WTC11 (cell line): ENCODE results near the gene PHF24. TPM values are rescaled to one million over a fixed set of nuclear protein-coding genes. Genes with fewer than 3 reads are reported as not detected.

ENCODE experiments used
- ATAC-seq: fragments of 200-7000 bp; cut with Tn5 transposase; 2 replicates; pipeline ENCODE4 v1.10.0; 2021; ENCODE audit warnings: mild to moderate bottlenecking, moderate library complexity
- CTCF ChIA-PET: fragments of 300-600 bp; sonication (Branson Sonifier 250); formaldehyde crosslinking; loops from one replicate; lab custom pipeline; 2021; ENCODE audit warnings: antibody characterized with exemption; lab: Charles Lee
- POLR2A ChIA-PET: fragments of 350-600 bp; sonication (Branson Sonifier 250); formaldehyde crosslinking; loops from one replicate; lab custom pipeline; 2021; ENCODE audit warnings: antibody characterized with exemption; lab: Charles Lee
- DNase-seq: peaks from one replicate; pipeline ENCODE4 v3.0.0; 2021; ENCODE audit warnings: low spot score
- H3K27ac Mint-ChIP-seq: 2 replicates; pipeline ENCODE4 v1.8.0; 2021; ENCODE audit warnings: mixed read lengths
- H3K27me3 Mint-ChIP-seq: 2 replicates; pipeline ENCODE4 v1.8.0; 2021; ENCODE audit warnings: low read depth, mild to moderate bottlenecking, moderate library complexity, mixed read lengths
- H3K36me3 Mint-ChIP-seq: 2 replicates; pipeline ENCODE4 v1.8.0; 2021; ENCODE audit warnings: mixed read lengths
- H3K4me1 Mint-ChIP-seq: 2 replicates; pipeline ENCODE4 v1.8.0; 2022; ENCODE audit warnings: mixed read lengths
- H3K4me3 Mint-ChIP-seq: 2 replicates; pipeline ENCODE4 v1.8.0; 2021; ENCODE audit warnings: mild to moderate bottlenecking, moderate library complexity, mixed read lengths
- H3K9me3 Mint-ChIP-seq: 2 replicates; pipeline ENCODE4 v1.8.0; 2021; ENCODE audit warnings: mixed read lengths
- GABPB1 ChIP-seq: sonication (generic); formaldehyde crosslinking; IDR thresholded peaks from 2 replicates; pipeline ENCODE4 v1.8.1; 2023; ENCODE audit warnings: mild to moderate bottlenecking, missing genetic modification reagents
- GTF2I ChIP-seq: fragments of 250-450 bp; sonication (Bioruptor Pico); conservative IDR thresholded peaks from 2 replicates; pipeline ENCODE4 v1.4.0; 2021; ENCODE audit warnings: mild to moderate bottlenecking
- MXD4 ChIP-seq: fragments of 250-450 bp; sonication (Bioruptor Pico); IDR thresholded peaks from 2 replicates; pipeline ENCODE4 v1.8.0; 2021; ENCODE audit warnings: mild to moderate bottlenecking, moderate library complexity, borderline replicate concordance
- NFE2L1 ChIP-seq: sonication (generic); formaldehyde crosslinking; IDR thresholded peaks from 2 replicates; pipeline ENCODE4 v1.8.1; 2023; ENCODE audit warnings: missing genetic modification reagents
- NR2C2 ChIP-seq: sonication (generic); formaldehyde crosslinking; IDR thresholded peaks from 2 replicates; pipeline ENCODE4 v1.8.0; 2022; ENCODE audit warnings: mild to moderate bottlenecking, missing genetic modification reagents
- NR3C1 ChIP-seq: sonication (generic); formaldehyde crosslinking; conservative IDR thresholded peaks from 2 replicates; pipeline ENCODE4 v1.8.1; 2023; ENCODE audit warnings: low read depth, mild to moderate bottlenecking, missing genetic modification reagents
- SP1 ChIP-seq: sonication (generic); formaldehyde crosslinking; conservative IDR thresholded peaks from 2 replicates; pipeline ENCODE4 v1.8.1; 2022; ENCODE audit warnings: missing genetic modification reagents
- TEAD1 ChIP-seq: sonication (generic); formaldehyde crosslinking; IDR thresholded peaks from 2 replicates; pipeline ENCODE4 v1.8.0; 2022; ENCODE audit warnings: mild to moderate bottlenecking, missing genetic modification reagents
- ZNF219 ChIP-seq: sonication (generic); formaldehyde crosslinking; IDR thresholded peaks from 2 replicates; pipeline ENCODE4 v1.8.0; 2023; ENCODE audit warnings: missing genetic modification reagents, mild to moderate bottlenecking, borderline replicate concordance
- ZNF232 ChIP-seq: sonication (generic); formaldehyde crosslinking; IDR thresholded peaks from 2 replicates; pipeline ENCODE4 v1.8.0; 2022; ENCODE audit warnings: mild to moderate bottlenecking, missing genetic modification reagents
- total RNA-seq: library from RNA; stranded (reverse); gene quantifications from 3 replicates; pipeline ENCODE4 v1.2.3, GENCODE V29; 2021
- TF ChIP-seq, protein P1 (sequence below): fragments of 250-450 bp; sonication (Bioruptor Pico); IDR thresholded peaks from 2 replicates; pipeline ENCODE4 v2.1.2; 2022; ENCODE audit warnings: mild to moderate bottlenecking, moderate library complexity
- TF ChIP-seq, protein P2 (sequence below): sonication (generic); formaldehyde crosslinking; IDR thresholded peaks from 2 replicates; pipeline ENCODE4 v1.8.1; 2023; ENCODE audit warnings: mild to moderate bottlenecking, missing genetic modification reagents
- TF ChIP-seq, protein P3 (sequence below): sonication (generic); formaldehyde crosslinking; IDR thresholded peaks from 2 replicates; pipeline ENCODE4 v1.8.0; 2023; ENCODE audit warnings: missing genetic modification reagents, mild to moderate bottlenecking, borderline replicate concordance
- TF ChIP-seq, protein P4 (sequence below): sonication (generic); formaldehyde crosslinking; IDR thresholded peaks from 2 replicates; pipeline ENCODE4 v1.8.1; 2023; ENCODE audit warnings: mild to moderate bottlenecking, missing genetic modification reagents, moderate library complexity
- TF ChIP-seq, protein P5 (sequence below): fragments of 250-450 bp; sonication (Bioruptor Pico); IDR thresholded peaks from 2 replicates; pipeline ENCODE4 v1.9.0; 2021; ENCODE audit warnings: mild to moderate bottlenecking
- TF ChIP-seq, protein P6 (sequence below): sonication (generic); formaldehyde crosslinking; IDR thresholded peaks from 2 replicates; pipeline ENCODE4 v1.8.1; 2023; ENCODE audit warnings: mild to moderate bottlenecking, missing genetic modification reagents, borderline replicate concordance
- TF ChIP-seq, protein P7 (sequence below): fragments of 250-450 bp; sonication (Bioruptor Pico); conservative IDR thresholded peaks from 2 replicates; pipeline ENCODE4 v1.9.0; 2021; ENCODE audit warnings: mild to moderate bottlenecking

The PHF24 gene
- total RNA-seq, 1 experiment from 2014 or later: 0.59 TPM

DNA sequence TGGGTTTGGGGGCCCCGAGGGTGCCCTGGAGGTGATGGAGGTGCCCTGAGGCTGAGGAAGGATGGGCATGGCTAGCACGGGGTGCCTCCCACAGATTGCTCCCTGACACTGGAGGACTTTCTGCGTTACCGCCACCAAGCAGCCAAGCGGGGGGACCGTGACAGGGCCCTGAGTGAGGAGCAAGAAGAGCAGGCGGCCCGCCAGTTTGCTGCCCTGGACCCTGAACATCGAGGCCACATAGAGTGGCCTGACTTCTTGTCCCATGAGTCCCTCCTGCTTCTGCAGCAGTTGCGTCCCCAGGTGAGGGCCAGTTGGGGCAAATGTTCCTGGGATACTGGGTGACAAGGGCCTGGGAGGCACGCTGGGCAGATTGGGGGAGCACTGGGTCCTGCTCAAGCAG is 18.4 kb downstream of the PHF24 start:
- TF ChIP-seq, protein P1, sequence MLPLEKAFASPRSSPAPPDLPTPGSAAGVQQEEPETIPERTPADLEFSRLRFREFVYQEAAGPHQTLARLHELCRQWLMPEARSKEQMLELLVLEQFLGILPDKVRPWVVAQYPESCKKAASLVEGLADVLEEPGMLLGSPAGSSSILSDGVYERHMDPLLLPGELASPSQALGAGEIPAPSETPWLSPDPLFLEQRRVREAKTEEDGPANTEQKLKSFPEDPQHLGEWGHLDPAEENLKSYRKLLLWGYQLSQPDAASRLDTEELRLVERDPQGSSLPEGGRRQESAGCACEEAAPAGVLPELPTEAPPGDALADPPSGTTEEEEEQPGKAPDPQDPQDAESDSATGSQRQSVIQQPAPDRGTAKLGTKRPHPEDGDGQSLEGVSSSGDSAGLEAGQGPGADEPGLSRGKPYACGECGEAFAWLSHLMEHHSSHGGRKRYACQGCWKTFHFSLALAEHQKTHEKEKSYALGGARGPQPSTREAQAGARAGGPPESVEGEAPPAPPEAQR: no peak
- TF ChIP-seq, protein P2, sequence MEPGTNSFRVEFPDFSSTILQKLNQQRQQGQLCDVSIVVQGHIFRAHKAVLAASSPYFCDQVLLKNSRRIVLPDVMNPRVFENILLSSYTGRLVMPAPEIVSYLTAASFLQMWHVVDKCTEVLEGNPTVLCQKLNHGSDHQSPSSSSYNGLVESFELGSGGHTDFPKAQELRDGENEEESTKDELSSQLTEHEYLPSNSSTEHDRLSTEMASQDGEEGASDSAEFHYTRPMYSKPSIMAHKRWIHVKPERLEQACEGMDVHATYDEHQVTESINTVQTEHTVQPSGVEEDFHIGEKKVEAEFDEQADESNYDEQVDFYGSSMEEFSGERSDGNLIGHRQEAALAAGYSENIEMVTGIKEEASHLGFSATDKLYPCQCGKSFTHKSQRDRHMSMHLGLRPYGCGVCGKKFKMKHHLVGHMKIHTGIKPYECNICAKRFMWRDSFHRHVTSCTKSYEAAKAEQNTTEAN (CRISPR knock-in tag): no peak
- no peak for TF ChIP-seq MXD4 (CRISPR knock-in tag)
- TF ChIP-seq, protein P3, sequence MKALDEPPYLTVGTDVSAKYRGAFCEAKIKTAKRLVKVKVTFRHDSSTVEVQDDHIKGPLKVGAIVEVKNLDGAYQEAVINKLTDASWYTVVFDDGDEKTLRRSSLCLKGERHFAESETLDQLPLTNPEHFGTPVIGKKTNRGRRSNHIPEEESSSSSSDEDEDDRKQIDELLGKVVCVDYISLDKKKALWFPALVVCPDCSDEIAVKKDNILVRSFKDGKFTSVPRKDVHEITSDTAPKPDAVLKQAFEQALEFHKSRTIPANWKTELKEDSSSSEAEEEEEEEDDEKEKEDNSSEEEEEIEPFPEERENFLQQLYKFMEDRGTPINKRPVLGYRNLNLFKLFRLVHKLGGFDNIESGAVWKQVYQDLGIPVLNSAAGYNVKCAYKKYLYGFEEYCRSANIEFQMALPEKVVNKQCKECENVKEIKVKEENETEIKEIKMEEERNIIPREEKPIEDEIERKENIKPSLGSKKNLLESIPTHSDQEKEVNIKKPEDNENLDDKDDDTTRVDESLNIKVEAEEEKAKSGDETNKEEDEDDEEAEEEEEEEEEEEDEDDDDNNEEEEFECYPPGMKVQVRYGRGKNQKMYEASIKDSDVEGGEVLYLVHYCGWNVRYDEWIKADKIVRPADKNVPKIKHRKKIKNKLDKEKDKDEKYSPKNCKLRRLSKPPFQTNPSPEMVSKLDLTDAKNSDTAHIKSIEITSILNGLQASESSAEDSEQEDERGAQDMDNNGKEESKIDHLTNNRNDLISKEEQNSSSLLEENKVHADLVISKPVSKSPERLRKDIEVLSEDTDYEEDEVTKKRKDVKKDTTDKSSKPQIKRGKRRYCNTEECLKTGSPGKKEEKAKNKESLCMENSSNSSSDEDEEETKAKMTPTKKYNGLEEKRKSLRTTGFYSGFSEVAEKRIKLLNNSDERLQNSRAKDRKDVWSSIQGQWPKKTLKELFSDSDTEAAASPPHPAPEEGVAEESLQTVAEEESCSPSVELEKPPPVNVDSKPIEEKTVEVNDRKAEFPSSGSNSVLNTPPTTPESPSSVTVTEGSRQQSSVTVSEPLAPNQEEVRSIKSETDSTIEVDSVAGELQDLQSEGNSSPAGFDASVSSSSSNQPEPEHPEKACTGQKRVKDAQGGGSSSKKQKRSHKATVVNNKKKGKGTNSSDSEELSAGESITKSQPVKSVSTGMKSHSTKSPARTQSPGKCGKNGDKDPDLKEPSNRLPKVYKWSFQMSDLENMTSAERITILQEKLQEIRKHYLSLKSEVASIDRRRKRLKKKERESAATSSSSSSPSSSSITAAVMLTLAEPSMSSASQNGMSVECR (CRISPR knock-in tag): no peak
- DNase-seq (no peak), ATAC-seq (no peak)
- Mint-ChIP-seq H3K4me3 (no peak overlapping the region), H3K27ac (no peak overlapping the region), H3K27me3 (no peaks in the 10 kb centered on the region), H3K9me3 (no peaks in the 10 kb centered on the region), H3K36me3 (no peaks in the 10 kb centered on the region), H3K4me1 (peaks cover 12% of the 10 kb centered on the region)
- POLR2A ChIA-PET: no interaction called here
- CTCF ChIA-PET: interaction anchor here (2.2 kb wide), 1 partner anchor 8 kb away, joined by 10 read pairs; no protein-coding TSS in a partner anchor

DNA sequence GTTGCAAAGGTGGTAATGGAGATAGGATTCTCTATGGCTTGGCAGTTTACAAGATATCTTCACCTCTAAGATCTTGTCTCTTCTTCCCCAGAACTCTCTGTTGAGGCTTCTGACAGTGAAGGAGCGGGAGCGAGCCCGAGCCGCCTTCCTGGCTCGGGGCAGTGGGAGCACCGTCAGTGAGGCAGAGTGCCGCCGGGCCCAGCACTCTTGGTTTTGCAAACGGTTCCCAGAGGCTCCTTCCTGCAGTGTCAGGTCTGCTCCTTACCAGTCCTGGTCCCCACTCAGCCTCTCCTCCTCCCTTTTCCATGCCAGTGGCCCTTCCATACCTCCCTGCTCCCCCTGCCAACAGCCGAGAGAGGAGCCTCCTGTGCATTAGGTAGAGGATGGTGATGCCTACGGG is 18.9 kb downstream of the PHF24 start:
- peaks cover 12% of the 10 kb centered on the region for H3K4me1 Mint-ChIP-seq
- H3K9me3 Mint-ChIP-seq: no peaks in the 10 kb centered on the region
- no peak overlapping the region for H3K4me3 Mint-ChIP-seq
- TF ChIP-seq, protein P4, sequence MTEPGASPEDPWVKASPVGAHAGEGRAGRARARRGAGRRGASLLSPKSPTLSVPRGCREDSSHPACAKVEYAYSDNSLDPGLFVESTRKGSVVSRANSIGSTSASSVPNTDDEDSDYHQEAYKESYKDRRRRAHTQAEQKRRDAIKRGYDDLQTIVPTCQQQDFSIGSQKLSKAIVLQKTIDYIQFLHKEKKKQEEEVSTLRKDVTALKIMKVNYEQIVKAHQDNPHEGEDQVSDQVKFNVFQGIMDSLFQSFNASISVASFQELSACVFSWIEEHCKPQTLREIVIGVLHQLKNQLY (CRISPR knock-in tag): no peak
- TF ChIP-seq NR3C1 (CRISPR knock-in tag): no peak
- no peak for TF ChIP-seq NFE2L1 (CRISPR knock-in tag)
- no peak for TF ChIP-seq SP1 (CRISPR knock-in tag)
- TF ChIP-seq ZNF219 (CRISPR knock-in tag): no peak
- TF ChIP-seq TEAD1 (CRISPR knock-in tag): no peak
- TF ChIP-seq GABPB1 (CRISPR knock-in tag): no peak
- TF ChIP-seq, protein P5, sequence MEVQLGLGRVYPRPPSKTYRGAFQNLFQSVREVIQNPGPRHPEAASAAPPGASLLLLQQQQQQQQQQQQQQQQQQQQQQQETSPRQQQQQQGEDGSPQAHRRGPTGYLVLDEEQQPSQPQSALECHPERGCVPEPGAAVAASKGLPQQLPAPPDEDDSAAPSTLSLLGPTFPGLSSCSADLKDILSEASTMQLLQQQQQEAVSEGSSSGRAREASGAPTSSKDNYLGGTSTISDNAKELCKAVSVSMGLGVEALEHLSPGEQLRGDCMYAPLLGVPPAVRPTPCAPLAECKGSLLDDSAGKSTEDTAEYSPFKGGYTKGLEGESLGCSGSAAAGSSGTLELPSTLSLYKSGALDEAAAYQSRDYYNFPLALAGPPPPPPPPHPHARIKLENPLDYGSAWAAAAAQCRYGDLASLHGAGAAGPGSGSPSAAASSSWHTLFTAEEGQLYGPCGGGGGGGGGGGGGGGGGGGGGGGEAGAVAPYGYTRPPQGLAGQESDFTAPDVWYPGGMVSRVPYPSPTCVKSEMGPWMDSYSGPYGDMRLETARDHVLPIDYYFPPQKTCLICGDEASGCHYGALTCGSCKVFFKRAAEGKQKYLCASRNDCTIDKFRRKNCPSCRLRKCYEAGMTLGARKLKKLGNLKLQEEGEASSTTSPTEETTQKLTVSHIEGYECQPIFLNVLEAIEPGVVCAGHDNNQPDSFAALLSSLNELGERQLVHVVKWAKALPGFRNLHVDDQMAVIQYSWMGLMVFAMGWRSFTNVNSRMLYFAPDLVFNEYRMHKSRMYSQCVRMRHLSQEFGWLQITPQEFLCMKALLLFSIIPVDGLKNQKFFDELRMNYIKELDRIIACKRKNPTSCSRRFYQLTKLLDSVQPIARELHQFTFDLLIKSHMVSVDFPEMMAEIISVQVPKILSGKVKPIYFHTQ (CRISPR knock-in tag): no peak
- TF ChIP-seq NR2C2 (CRISPR knock-in tag): no peak
- no peak for TF ChIP-seq GTF2I
- TF ChIP-seq, protein P6, sequence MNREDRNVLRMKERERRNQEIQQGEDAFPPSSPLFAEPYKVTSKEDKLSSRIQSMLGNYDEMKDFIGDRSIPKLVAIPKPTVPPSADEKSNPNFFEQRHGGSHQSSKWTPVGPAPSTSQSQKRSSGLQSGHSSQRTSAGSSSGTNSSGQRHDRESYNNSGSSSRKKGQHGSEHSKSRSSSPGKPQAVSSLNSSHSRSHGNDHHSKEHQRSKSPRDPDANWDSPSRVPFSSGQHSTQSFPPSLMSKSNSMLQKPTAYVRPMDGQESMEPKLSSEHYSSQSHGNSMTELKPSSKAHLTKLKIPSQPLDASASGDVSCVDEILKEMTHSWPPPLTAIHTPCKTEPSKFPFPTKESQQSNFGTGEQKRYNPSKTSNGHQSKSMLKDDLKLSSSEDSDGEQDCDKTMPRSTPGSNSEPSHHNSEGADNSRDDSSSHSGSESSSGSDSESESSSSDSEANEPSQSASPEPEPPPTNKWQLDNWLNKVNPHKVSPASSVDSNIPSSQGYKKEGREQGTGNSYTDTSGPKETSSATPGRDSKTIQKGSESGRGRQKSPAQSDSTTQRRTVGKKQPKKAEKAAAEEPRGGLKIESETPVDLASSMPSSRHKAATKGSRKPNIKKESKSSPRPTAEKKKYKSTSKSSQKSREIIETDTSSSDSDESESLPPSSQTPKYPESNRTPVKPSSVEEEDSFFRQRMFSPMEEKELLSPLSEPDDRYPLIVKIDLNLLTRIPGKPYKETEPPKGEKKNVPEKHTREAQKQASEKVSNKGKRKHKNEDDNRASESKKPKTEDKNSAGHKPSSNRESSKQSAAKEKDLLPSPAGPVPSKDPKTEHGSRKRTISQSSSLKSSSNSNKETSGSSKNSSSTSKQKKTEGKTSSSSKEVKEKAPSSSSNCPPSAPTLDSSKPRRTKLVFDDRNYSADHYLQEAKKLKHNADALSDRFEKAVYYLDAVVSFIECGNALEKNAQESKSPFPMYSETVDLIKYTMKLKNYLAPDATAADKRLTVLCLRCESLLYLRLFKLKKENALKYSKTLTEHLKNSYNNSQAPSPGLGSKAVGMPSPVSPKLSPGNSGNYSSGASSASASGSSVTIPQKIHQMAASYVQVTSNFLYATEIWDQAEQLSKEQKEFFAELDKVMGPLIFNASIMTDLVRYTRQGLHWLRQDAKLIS (CRISPR knock-in tag): no peak
- no peak for TF ChIP-seq MXD4 (CRISPR knock-in tag)
- no peak for TF ChIP-seq ZNF232 (CRISPR knock-in tag)
- TF ChIP-seq, protein P7, sequence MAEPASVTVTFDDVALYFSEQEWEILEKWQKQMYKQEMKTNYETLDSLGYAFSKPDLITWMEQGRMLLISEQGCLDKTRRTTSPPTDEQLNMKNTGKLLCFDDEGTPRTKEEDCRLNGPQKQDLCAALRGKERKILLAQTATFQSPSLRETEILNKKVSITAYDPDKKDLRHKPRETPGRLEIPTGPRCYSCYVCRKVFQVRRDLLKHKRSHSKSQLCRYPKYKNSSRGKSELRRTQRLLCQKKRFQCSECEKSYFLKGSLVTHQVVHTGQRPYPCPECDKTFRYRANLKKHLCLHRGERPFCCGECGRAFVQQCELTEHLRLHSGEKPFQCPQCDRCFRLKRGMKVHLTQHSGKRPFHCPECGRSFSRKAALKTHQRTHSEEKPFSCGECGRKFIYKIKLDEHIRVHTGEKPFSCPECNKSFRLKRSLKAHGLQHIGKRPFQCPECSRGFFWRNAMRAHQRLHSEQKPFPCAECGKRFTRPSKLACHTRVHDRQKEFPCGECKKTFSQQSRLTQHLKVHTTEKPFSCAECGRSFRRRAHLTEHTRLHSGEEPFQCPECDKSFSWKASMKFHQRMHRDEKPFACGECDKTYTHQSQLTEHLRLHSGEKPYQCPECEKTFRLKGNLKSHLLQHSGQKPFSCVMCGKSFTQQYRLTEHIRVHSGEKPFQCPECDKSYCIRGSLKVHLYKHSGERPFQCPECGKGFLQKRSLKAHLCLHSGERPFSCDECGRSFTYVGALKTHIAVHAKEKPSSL (CRISPR knock-in tag): no peak

More for the DNA sequence above, 18.9 kb downstream of the PHF24 start:
- H3K27ac Mint-ChIP-seq: no peak overlapping the region
- no peaks in the 10 kb centered on the region; the same call in 1 of the 2 replicates for H3K27me3 Mint-ChIP-seq
- DNase-seq (no peak), ATAC-seq (no peak)
- H3K36me3 Mint-ChIP-seq: no peaks in the 10 kb centered on the region
- ChIA-PET CTCF (no interaction called here), POLR2A (no interaction called here)
